NCI-H2196 (cell line): ENCODE results near the gene MPO.
A peak's percentile ranks its signal among the peaks of the same experiment; 100 is the strongest.

Experiments used
- DNase-seq: peaks from one replicate; lab custom pipeline; 2025; ENCODE audit not compliant: unreplicated experiment; lab: John Stamatoyannopoulos, UW

MPO gene

DNA sequence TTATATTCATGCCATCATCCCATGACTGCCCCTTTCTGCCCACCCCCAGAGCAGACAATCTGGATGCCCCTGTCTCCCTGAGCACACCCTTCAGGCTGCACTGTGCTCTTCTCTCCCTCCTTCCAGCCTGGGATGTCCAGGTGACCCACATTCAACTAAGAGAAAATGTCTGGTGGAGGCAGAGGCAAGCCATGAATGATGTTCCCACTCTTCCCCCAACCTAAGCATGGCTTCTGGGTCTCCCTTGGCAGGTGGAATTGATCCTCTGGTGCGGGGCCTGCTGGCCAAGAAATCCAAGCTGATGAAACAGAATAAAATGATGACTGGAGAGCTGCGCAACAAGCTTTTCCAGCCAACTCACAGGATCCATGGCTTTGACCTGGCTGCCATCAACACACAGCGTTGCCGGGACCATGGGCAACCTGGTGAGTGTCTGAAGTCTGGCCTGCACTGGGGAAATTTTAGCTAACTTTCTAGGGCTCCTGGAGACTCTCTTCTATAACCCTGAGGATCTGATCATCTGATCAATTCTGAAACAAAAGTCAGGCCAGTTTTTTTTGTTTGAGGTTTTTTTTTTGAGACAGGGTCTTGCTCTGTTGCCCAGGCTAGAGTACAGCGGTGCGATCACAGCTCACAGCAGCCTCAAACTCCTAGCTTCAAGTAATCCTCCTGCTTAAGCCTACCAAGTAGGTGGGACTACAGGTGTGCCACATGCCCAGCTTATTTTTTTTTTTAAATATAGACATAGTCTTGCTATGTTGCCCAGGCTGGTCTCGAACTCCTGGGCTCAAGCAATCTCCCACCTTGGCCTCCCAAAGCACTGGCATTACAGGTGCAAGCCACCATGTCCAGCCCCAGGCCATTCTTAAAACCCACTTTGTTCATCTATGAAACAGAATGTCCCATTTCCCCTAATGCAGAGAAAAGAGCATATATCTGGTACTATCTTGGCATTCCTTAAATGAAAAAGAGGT lies 14.5 kb downstream of the MPO start:
- no peak for DNase-seq

- no peak for DNase-seq
Observed at GRCh38 chr17:58265271-58265670, 15.5 kb downstream of the MPO start.

DNA sequence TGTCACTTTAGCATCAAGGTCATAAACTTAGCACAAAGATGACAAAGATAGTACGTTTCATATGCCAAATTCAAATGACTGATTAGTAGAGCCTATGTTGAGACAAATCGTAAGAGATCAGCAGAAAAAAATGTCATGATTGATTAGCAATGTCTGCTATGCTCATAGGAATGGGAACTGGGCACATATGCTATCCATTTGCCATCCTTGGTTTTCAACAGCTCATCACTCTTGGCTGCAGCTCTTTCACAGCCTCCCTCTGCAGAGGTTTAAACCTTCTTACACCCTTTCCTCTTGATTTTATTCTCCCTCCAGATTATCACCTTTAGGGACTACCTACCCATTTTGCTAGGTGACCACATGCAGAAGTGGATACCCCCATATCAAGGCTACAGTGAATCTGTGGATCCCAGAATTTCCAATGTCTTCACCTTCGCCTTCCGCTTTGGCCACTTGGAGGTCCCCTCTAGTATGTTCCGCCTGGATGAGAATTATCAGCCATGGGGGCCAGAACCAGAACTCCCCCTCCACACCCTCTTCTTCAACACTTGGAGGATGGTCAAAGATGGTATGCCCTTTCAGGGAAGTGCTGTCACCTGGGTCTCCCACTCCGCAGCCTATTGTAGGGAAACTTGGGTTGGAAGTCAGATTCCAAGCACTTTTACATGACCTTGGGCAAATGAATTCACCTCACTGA lies 16.2 kb downstream of the MPO start:
- DNase-seq: no peak

DNA sequence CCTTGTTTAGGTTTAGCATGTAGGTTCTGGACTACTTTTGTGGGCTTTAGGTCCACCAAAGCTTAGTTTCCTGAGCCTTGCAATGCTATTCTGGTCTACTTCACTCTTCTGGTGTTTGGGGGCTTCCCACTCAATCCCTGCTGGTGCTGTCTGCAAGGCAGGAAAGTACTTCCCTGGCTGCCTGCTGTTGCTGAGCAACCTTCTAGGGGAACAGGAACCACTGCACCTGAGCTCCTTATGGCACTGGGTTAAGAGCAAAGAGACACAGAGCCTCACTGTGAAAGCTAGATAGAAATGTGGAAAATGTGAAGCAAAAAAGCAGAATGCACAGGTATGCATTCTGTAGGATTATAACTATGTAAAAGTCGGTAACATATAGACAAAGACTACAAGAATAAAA lies 17.0 kb downstream of the MPO start:
- DNase-seq: no peak

GRCh38 chr17:58262149-58262548 lies 18.6 kb downstream of the MPO start:
- no peak for DNase-seq

DNA sequence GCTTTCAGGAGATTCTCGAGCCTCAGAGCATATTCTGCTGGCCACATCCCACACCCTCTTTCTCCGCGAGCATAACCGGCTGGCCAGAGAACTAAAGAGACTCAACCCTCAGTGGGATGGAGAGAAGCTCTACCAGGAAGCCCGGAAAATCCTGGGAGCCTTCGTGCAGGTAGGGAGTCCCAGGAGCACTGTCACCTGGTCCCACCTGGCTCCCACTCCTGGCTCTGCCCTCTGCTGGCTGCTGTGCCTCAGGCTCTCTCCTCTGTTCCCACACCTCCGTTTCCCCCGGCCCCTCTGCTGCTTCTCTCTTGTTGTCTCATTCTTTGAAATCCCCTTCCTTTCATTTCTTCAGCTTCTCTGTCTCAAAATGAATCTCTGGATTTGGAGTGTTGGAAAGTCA lies 25.9 kb downstream of the MPO start:
- DNase-seq: no peak

DNA sequence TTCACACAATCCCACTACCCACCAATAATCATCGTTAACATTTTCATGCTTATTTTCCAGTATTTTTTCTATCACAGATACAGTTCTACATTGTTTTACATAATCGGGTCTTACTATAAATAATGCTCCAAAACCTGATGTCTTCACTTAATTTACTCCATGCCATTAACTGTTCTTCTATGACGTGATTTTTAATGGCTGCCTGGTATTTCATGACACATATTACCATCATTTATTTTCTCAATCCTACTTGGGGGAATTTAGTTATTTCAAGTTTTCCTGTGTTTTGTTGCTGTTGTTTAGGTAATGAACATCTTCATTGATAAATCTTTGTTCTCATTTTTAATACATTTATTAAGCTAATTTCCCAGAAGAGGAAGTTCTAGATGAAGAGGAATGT lies 27.7 kb downstream of the MPO start:
- DNase-seq: no peak

DNA sequence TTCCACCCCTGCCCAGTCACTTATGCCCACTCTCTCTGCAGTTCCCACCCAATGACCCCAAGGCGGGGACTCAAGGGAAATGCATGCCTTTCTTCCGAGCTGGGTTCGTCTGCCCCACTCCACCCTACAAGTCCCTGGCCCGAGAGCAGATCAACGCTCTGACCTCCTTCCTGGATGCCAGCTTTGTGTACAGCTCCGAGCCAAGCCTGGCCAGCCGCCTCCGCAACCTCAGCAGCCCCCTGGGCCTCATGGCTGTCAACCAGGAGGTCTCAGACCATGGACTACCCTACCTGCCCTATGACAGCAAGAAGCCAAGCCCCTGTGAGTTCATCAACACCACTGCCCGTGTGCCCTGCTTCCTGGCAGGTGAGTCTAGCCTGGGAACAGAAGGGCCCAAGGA lies 28.6 kb downstream of the MPO start:
- DNase-seq: no peak

GRCh38 chr17:58250344-58251011 lies 30.3 kb downstream of the MPO start:
- DNase-seq: no peak

DNA sequence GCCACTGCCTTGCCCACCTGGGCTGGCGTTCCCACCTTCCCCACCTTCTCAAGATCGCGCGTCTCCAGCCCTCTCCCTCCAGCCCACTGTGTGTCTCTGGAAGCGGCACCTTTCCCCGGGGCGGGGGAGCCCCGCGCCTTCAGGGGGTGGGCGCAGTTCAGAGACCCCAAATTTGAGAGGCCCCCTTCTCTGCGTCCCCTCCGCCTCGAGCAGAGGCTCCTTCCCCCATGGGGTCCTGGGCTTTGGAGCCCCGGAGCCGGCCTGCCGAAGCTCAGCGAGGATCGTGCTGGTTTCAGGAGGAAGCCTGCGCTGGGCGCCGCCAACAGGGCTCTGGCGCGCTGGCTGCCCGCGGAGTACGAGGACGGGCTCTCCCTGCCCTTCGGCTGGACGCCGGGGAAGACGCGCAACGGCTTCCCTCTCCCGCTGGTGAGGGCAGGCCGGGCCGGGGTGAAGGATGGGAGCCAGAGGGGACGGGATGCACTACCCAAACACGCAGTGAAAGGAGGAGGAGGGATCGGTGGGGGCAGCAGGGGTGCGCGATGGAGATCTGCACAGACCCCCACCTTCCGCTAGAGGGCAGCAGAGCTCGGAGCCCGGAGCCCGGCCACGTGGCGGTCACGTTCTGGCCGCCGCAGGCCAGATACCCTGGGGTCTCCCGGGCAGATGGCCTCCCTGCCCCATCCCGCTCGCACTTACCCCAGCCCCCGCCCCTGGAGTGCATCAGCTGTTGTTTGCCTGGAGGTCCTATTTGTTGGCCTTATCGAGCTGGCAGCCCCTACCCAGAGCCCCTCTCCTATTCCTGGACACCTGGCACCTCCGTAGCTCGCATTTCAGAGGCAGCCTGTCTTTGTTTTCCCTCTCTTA lies 31.2 kb downstream of the MPO start:
- peak; percentile 83 for DNase-seq

DNA sequence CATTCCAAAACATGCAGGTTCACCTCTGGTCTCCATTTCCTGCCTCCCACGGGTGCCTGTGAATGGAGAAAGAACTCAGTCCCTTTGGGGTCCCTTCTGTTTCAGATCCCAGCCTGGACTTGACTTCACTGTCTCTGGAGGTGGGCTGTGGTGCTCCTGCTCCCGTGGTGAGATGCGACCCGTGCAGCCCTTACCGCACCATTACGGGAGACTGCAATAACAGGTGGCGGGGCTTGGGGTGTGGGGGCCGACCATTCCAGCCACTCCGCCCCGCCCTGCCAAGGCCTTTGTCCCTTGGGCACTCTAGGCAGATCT lies 31.8 kb downstream of the MPO start:
- no peak for DNase-seq

- no peak for DNase-seq
Observed at GRCh38 chr17:58247511-58248363, 33.0 kb downstream of the MPO start.

GRCh38 chr17:58246781-58247180 lies 34.0 kb downstream of the MPO start:
- DNase-seq: no peak

- no peak for DNase-seq
Observed at GRCh38 chr17:58246104-58246740, 34.5 kb downstream of the MPO start.

- no peak for DNase-seq
Observed at GRCh38 chr17:58245428-58246103, 35.2 kb downstream of the MPO start.

- no peak for DNase-seq
Observed at GRCh38 chr17:58244963-58245362, 35.8 kb downstream of the MPO start.

DNA sequence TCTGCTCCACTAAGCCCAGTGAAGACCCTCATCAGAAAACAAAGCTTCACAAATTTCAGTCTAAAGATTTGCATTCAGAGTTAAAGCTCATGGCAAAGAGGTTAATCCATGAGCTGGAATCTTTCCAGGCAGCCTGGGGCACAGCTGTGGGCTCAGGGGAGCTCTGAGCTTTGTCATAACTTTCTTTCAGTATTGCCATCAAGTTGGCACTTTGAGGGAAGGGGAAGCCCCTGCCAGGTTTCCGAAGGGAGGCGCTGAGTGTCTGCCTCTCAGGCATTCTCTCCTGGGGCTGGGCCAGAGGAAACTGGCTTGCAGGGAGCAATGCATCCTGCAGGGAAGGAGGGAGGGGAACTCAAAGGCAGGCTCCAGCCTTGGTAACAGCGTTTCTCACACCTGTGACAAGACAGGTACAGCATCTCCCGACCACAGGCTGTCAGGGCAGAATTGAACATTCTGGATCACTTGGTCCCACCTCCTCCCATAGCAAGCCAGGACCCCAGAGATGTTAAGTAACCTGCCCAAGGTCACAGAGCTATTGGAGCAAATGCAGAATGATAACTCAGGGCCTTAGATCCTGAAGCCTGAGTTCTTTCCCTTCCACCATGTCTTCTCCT lies 38.5 kb downstream of the MPO start:
- DNase-seq: no peak

DNA sequence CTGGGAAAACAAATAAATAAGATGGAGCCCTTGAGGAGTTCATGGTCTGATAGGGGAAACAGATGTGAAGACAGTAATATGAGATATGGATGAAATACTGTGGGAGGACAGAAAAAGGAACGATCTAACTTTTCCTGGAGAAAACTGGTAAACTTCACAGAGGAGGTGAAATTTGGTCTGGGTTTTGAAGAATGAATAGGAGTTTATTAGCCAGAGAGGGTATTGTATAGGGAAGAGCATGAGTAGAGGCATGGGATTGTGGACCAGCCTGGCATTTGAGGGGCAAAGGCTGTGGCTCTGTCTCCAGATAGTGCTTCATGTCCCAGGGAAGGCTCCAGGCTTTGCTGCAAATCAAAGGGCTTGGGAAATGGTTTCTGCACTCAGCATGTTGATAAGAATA lies 40.7 kb downstream of the MPO start:
- DNase-seq: no peak
